ENCODE measurements around the gene THRSP.

- TF ChIP-seq, protein P1, sequence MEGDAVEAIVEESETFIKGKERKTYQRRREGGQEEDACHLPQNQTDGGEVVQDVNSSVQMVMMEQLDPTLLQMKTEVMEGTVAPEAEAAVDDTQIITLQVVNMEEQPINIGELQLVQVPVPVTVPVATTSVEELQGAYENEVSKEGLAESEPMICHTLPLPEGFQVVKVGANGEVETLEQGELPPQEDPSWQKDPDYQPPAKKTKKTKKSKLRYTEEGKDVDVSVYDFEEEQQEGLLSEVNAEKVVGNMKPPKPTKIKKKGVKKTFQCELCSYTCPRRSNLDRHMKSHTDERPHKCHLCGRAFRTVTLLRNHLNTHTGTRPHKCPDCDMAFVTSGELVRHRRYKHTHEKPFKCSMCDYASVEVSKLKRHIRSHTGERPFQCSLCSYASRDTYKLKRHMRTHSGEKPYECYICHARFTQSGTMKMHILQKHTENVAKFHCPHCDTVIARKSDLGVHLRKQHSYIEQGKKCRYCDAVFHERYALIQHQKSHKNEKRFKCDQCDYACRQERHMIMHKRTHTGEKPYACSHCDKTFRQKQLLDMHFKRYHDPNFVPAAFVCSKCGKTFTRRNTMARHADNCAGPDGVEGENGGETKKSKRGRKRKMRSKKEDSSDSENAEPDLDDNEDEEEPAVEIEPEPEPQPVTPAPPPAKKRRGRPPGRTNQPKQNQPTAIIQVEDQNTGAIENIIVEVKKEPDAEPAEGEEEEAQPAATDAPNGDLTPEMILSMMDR (IDR thresholded peaks at IDR 0.05), result no peak
- TF ChIP-seq POLR2A (IDR thresholded peaks at IDR 0.05; ENCODE audit: low read length) (no peak), MAX (IDR thresholded peaks at IDR 0.05) (no peak), TP53 (CRISPR knock-in tag; IDR thresholded peaks at IDR 0.05) (no peak), RAD21 (conservative IDR thresholded peaks at IDR 0.05 in 1 of 2, IDR thresholded peaks at IDR 0.05 in 1 of 2) (no peak), ZSCAN20 (CRISPR knock-in tag; IDR thresholded peaks at IDR 0.05) (no peak), JUN (IDR thresholded peaks at IDR 0.05) (no peak), JUNB (IDR thresholded peaks at IDR 0.05) (no peak), MYC (IDR thresholded peaks at IDR 0.05; ENCODE audit: borderline replicate concordance, low read length) (no peak)
These were observed 25.6 kb upstream of the THRSP start for GRCh38 chr11:78037825-78038620.

All from A549 (cell line).